IPS-11a (cell line): Measurements from ENCODE around the gene GEMIN2.
A peak's percentile ranks its signal among the peaks of the same experiment; 100 is the strongest.
"Not testable (repeated sequence)": the region's sequence is repeated elsewhere in the genome, so short reads cannot be mapped to it uniquely, and the experiment has no call there.

Experiments used
- H3K4me3 ChIP-seq: one replicate; pipeline ENCODE4 v1.5.1; 2013; ENCODE audit warnings: low read depth, low read length, control low read depth

The GEMIN2 gene

DNA sequence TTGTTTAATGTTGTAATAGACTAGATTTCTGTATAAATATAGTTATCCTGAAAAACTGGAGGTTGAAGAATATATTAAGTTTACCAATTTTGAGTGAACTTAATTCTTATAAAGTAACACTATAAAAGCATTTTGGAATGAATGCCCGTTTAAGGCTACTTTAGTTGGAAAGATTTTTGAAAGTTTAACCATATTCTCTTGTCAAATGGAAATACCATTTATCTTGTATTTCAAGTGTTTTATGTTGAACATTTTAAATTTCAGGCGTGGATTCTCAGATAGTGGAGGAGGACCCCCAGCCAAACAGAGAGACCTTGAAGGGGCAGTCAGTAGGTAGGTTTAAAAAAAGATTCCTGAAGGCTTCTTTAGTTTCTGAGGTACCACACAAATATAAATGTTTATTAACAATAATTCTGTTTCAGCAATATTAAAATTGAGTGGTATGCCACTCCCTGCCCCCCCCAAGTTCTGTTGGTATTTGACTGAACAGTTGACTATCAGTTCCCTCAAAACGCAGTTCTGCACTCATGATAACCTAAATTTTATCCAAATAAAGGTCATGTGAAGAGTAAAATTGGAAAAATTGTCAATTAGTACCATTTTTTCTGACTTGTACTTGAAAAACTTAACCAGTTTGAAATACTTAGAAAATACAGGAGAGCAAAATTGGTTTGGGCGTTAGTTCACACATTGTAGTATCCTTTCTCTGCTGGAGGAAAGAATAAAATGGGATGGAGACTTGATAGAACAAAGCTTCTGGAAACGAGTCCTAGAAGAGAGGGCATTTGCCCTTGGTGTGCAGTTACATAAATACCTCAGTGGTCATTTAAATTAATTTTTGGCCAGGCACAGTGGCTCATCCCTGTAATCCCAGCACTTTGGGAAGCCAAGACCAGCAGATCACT lies 62.4 kb downstream of the GEMIN2 start:
- peak overlapping the region; percentile 99 for H3K4me3 ChIP-seq

DNA sequence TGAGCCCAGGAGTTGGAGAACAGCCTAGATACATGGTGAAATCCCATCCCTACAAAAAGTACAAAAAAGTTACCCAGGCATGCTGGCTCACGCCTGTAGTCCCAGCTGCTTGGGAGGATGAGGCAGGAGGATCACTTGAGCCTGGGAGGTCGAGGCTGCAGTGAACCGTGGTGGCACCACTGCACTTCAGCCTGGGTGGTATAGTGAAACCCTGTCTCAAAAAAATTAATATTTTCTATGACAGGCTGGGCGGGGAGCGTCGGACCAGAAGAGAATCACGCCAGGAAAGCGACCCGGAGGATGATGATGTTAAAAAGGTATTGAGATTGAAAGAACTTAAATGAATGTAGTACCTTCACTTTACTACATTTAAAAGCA lies 63.0 kb downstream of the GEMIN2 start:
- H3K4me3 ChIP-seq = no peak overlapping the region

DNA sequence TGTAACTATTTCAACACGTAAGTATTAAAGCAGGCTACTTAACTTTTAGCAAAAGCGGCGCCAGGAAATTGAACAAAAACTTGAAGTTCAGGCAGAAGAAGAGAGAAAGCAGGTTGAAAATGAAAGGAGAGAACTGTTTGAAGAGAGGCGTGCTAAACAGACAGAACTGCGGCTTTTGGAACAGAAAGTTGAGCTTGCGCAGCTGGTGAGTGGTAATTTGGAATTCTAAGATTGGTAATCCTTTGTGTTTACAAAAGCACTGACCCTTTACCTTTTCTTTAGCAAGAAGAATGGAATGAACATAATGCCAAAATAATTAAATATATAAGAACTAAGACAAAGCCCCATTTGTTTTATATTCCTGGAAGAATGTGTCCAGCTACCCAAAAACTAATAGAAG lies 64.9 kb downstream of the GEMIN2 start:
- H3K4me3 ChIP-seq = no peak overlapping the region

DNA sequence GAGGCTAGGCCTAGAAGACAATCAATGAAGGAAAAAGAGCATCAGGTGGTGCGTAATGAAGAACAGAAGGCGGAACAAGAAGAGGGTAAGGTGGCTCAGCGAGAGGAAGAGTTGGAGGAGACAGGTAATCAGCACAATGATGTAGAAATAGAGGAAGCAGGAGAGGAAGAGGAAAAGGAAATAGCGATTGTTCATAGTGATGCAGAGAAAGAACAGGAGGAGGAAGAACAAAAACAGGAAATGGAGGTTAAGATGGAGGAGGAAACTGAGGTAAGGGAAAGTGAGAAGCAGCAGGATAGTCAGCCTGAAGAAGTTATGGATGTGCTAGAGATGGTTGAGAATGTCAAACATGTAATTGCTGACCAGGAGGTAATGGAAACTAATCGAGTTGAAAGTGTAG lies 66.4 kb downstream of the GEMIN2 start:
- no peak overlapping the region for H3K4me3 ChIP-seq

DNA sequence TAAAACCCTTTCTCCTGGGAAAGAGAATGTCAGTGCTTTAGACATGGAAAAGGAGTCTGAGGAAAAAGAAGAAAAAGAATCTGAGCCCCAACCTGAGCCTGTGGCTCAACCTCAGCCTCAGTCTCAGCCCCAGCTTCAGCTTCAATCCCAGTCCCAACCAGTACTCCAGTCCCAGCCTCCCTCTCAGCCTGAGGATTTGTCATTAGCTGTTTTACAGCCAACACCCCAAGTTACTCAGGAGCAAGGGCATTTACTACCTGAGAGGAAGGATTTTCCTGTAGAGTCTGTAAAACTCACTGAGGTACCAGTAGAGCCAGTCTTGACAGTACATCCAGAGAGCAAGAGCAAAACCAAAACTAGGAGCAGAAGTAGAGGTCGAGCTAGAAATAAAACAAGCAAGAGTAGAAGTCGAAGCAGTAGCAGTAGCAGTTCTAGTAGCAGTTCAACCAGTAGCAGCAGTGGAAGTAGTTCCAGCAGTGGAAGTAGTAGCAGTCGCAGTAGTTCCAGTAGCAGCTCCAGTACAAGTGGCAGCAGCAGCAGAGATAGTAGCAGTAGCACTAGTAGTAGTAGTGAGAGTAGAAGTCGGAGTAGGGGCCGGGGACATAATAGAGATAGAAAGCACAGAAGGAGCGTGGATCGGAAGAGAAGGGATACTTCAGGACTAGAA lies 67.0 kb downstream of the GEMIN2 start:
- no peak overlapping the region for H3K4me3 ChIP-seq

DNA sequence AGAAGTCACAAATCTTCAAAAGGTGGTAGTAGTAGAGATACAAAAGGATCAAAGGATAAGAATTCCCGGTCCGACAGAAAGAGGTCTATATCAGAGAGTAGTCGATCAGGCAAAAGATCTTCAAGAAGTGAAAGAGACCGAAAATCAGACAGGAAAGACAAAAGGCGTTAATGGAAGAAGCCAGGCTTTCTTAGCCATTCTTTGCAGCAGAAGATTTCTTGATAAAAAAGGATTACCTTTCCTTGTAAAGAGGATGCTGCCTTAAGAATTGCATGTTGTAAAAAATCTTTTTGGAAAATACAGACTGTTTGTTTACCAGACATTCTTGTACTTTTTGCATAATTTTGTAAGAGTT lies 67.5 kb downstream of the GEMIN2 start:
- H3K4me3 ChIP-seq = no peak overlapping the region

DNA sequence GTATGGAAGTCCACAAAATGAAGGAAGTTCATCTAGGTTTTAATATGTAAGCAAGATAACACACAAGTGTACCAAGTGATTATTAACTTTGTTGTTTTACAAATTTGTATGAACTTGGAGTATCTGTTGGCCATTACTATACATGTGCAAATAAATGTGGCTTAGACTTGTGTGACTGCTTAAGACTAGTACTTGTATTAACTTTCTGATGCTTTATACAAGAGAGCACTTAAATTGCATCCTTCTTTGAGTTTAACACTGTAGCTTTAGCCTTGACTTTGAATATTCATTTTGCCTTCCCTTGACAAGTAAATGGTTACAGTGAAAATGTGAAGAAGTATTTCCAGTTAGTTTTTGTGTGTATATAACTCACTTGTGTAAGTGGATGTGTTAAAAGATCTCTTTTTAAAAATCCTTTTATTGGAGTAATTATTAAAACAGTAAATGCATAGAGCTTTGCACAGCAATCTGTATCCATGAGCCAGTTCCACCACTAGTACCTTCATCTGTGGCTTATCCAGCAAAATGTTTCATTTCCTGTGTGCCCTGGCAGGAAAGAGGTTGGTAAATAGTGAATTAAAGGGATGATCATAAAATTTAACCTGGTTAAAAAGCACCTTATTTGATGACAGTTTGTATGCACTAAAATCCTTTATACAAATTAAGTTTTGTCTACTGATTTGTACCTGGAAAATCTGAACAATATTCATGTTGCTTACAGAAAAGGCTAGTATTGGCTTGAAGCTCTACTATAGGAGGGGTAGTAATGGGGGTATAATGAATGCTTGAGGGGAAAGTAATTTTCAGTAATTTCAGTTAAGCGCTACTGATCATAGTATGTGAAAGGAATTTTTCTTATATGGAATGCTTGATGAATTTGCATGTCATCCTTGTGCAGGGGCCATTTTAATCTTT lies 68.9 kb downstream of the GEMIN2 start:
- H3K4me3 ChIP-seq = no peak overlapping the region

DNA sequence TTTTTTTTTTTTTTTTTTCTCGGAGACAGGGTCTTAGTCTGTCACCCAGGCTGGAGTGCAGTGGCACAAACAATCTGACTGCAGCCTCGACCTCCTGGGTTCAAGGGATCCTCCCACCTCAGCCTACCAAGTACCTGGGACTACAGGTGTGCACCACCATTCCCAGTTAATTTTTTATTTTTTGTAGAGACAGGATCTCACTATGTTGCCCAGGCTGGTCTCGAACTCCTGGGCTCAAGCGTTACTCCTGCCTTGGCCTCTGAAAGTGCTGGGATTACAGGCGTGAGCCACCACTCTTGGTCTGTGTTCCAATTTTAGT lies 69.5 kb downstream of the GEMIN2 start:
- not testable (repeated sequence) for H3K4me3 ChIP-seq

DNA sequence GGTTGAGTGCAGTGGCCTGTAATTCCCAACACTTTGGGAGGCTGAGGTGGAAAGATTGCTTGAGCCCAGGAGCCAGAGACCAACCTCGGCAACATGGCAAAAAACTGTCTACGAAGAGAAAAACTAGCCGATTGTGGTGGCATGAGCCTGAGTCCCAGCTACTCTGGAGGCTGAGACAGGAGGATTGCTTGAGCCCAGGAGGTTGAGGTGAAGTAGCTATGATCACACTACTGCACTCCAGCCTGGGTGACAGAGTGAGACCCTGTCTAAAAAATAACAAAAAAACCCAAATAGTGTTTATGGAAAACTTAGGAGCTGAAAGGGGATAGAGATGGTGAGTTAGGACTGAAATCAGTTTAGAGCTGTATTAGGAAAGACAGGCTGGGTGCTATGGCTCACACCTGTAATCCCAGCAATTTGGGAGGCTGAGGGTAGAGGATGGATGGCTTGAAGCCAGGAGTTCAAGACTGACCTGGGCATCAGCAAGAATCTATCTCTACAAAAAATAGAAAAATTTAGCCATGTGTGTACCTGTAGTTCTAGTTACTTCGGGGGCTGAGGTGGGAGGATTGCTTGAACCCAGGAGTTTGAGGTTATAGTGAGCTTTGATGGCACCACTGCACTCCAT lies 70.6 kb downstream of the GEMIN2 start:
- H3K4me3 ChIP-seq = no peak overlapping the region

DNA sequence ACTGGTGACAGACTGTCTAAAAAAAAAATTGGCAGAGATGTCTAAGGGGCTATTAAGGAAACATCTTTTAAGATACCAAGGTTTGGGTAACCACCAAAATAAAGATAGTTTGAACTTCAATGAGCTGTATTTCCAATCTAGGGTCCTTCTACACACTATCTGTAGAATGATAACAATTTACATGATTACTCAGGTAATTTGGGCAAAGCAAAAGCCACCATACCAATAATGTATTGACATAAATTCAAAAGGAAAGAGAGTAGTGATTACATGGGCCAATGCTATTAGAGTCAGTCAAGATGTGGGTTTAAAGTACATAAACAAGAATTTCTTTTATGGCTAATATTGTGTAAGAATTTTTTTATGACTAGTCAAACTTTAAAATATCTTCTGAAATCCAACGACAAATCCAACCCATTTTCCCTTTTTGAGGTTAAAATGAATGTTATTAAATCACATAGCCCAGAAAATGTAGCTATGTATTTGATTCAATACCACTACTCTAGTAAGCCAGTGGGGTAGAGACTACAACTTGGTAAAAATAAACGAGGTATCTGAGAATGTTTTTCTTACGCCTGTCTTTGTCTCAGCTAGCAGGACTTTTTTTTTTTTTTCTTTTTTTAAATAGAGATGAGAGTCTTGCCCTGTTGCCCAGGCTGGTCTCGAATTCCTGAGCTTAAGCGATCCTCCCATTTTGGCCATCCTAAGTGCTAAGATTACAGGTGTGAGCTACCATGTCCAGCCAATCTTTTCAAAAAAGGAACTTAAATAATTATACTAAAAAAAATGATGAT lies 71.3 kb downstream of the GEMIN2 start:
- no peak overlapping the region for H3K4me3 ChIP-seq
